Heart right ventricle (tissue), 16 donors: ENCODE data around the gene SMC6. TPM values are rescaled to one million over a fixed set of nuclear protein-coding genes. Genes with fewer than 3 reads are reported as not detected.
A peak's percentile ranks its signal among the peaks of the same experiment; 100 is the strongest.

Experiments
- ATAC-seq, 8 donors: fragments of 200-7000 bp; cut with Tn5 transposase; one replicate each; pipeline ENCODE4 v1.9.1; 2020; ENCODE audit warnings: mild to moderate bottlenecking in 8 of 8, moderate library complexity in 8 of 8, moderate number of reproducible peaks in 1 of 8
- DNase-seq, 2 donors: peaks; one replicate each; pipeline ENCODE4 v3.0.0-alpha.2; 2020
- H3K27ac ChIP-seq, 10 donors: fragments of 200-600 bp; sonication (generic) in 2 of 10; one replicate each; pipeline versions ENCODE4 v1.5.0 to v1.8.0; 2020 to 2022; ENCODE audit warnings: mild to moderate bottlenecking in 3 of 10
- H3K27me3 ChIP-seq, 7 donors: fragments of 200-600 bp; one replicate each; pipeline ENCODE4 v1.8.0; 2021 to 2022; ENCODE audit warnings: mild to moderate bottlenecking in 2 of 7
- H3K36me3 ChIP-seq, 9 donors: fragments of 200-600 bp; sonication (generic) in 1 of 9; one replicate each; pipeline versions ENCODE4 v1.5.0 to v1.8.0; 2020 to 2022; ENCODE audit warnings: mild to moderate bottlenecking in 2 of 9
- H3K4me1 ChIP-seq, 9 donors: fragments of 200-600 bp; sonication (generic) in 1 of 9; one replicate each; pipeline versions ENCODE4 v1.5.0 to v1.8.0; 2020 to 2022; ENCODE audit warnings: mild to moderate bottlenecking in 4 of 9
- H3K4me3 ChIP-seq, 10 donors: fragments of 200-600 bp; sonication (generic) in 2 of 10; one replicate each; pipeline versions ENCODE4 v1.5.0 to v1.8.0; 2020 to 2022; ENCODE audit warnings: mild to moderate bottlenecking in 7 of 10, moderate library complexity in 2 of 10
- H3K9me3 ChIP-seq, 11 donors: fragments of 200-600 bp in 10 of 11; sonication (generic) in 2 of 11; one replicate each; pipeline versions ENCODE4 v1.5.0 to v1.8.0; 2013 to 2022; ENCODE audit warnings: mild to moderate bottlenecking in 2 of 11, control low read depth in 1 of 11, moderate library complexity in 1 of 11
- WGBS, 2 donors: extraction: QIAGEN DNeasy Blood & Tissue Kit; methylation state at CpG; one replicate each; pipeline ENCODE4 v1.1.7; 2013; ENCODE audit warnings: inconsistent platforms in 1 of 2; 5-methylcytosine and 5-hydroxymethylcytosine counted together
- intact Hi-C, 10 donors: fragments of 100-400 bp; cut with DNase I; formaldehyde crosslinking; loops; one replicate each; pipeline versions ENCODE4 v1.11.1 to v1.14.2; 2022
- polyA plus RNA-seq, 2 donors: library from polyadenylated mRNA; stranded (reverse); fragments of 200-250 nt; gene quantifications; one replicate each; pipeline ENCODE4 v1.2.3, GENCODE V29; 2013
- total RNA-seq, 10 donors: library from RNA; stranded (reverse); fragmentation: NEBNext Ultra II Directional in 3 of 10; extraction: Animal tissue kit (Norgen Biotek cat#: 25700) in 3 of 10; gene quantifications; one replicate each; pipeline versions ENCODE4 v1.2.1 to v1.2.4, GENCODE V29; 2021 to 2023
- TF ChIP-seq, protein P1 (sequence below), 9 donors: fragments of 200-600 bp; sonication (generic) in 2 of 9; IDR thresholded peaks; one replicate each; pipeline versions ENCODE4 v1.5.0 to v1.8.0; 2021 to 2022; ENCODE audit warnings: antibody characterized with exemption in 9 of 9, mild to moderate bottlenecking in 5 of 9, moderate library complexity in 1 of 9
- donor health status: Arrhythmogenic right ventricular cardiomyopathy.
- donor health status: ischemic (EF 13 %, LVEDD 7.1; RV severe dilation, severe dysfunction).
- donor health status: healthy with polysubstance abuse.
- donor health status: DM: no; HTN: yes; CAD: no.
- donor health status: DM: no; HTN: no; CAD: no.
- donor health status: ischemic (EF 25% LVEDD 6.9; RV normal size, moderate dysfunction).
- donor health status: ischemic (EF 25% LVEDD 5.7; RV mildly dilated, moderate dysfunction).
- donor health status: healthy.
- donor health status: DM: yes; HTN: yes; CAD: no.
- donor health status: Ischemic cardiomyopathy.
- donor health status: ischemic (EF 35%, LVEDD 5.7; RV mildly dilated, moderate dysfunction).
- donor health status: nonischemic (EF 11% LVEDD 7.7; RV severe dilation, severe dysfunction).
- donor health status: DM: yes; HTN: yes; CAD: no.
- donor health status: PGD.
- donor health status: ischemic (EF 29% LVEDD 5.4; RV normal size, mild dysfunction).
- donor health status: nonischemic (EF 23%, LVEDD 6.1; RV moderate dilation, normal function).

Gene SMC6
- total and polyA plus RNA-seq, 12 donors, result 4.7 to 14.7 (median 12.0) TPM

DNA sequence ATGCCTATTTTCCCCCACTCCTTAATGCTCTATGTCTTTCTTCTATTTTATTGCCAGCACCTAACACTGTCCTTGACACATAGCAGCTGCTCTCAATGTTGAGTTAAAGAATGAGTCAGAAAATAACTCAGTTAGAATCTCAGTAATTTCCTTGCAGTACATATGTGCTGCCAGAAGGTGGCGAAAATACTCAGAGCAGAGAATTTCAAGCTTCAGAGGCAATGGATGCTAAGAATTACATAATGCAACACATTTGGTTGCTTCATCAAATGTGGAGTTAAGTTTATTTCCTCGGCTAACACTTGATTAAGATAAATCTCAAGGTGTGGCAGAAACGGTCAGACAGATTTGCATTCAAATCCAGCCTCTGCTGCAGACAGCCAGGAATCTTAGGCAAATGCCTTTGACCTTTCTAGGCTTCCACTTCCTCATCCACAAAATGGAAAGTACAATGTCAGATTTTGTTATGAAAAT is 107.5 kb downstream of the SMC6 start:
- 1 to 2% methylated on average over 3 of the region's 3 CpGs for WGBS, 2 donors
- TF ChIP-seq, protein P1, sequence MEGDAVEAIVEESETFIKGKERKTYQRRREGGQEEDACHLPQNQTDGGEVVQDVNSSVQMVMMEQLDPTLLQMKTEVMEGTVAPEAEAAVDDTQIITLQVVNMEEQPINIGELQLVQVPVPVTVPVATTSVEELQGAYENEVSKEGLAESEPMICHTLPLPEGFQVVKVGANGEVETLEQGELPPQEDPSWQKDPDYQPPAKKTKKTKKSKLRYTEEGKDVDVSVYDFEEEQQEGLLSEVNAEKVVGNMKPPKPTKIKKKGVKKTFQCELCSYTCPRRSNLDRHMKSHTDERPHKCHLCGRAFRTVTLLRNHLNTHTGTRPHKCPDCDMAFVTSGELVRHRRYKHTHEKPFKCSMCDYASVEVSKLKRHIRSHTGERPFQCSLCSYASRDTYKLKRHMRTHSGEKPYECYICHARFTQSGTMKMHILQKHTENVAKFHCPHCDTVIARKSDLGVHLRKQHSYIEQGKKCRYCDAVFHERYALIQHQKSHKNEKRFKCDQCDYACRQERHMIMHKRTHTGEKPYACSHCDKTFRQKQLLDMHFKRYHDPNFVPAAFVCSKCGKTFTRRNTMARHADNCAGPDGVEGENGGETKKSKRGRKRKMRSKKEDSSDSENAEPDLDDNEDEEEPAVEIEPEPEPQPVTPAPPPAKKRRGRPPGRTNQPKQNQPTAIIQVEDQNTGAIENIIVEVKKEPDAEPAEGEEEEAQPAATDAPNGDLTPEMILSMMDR (IDR thresholded peaks at IDR 0.05), result peak; percentile 75 to 90 (median 84)
- peak; percentile 51 to 77 (median 66) for ATAC-seq
- peak in 1 of 2 donors; percentile 71 for DNase-seq
- Histone ChIP-seq H3K9me3 (no peaks in the 10 kb centered on the region), H3K4me1 (peaks cover 0 to 46% (median 30%) of the 10 kb centered on the region in 9 donors), H3K36me3 (no peaks in the 10 kb centered on the region), H3K27me3 (no peaks in the 10 kb centered on the region), H3K4me3 (no peak overlapping the region), H3K27ac (peak overlapping the region in 6 of 10 donors; percentile 2 to 55 (median 33))
- intact Hi-C loops, result loop anchor here in 3 of 10 donors (10.0 kb wide), 2 partner anchors 101 to 111 kb away; partner anchors contain the start of gene VSNL1 (in 1 of the 3)

DNA sequence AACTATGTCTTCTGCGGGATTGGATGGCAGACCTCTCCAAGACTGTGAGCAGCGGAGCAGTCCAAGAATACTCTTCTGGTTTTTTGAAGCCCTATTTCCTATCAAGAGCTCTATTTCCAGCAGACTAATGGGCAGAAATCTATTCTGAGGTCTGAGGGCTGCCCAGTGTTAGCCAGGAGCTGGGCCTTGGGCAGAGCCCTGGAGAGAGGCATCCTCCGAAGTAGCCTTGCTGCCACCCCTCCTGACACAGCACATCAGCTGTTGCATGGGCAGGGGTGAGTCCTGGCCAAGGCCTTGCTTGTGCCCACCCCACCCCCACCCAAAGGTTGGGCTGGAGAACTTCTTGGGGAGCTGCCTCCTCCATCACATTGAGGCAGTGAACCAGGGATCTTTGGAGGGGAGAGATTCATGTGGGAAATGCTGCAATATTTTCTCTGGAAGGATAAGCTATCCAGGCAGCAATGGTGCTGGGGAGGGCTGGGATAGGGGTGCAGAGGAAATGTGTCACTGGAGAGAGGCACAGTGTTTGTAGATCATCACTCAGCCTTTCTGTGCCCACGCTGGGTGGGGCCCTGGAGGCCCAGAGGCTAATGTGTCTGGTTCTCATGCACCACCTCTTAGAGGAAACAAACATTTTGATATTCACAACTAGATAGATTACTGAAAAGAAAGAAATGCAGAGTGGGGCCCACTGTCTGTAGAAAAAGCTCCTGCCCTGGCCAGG is 108.5 kb downstream of the SMC6 start:
- 74 to 79% methylated on average over 4 of the region's 4 CpGs for WGBS, 2 donors
- intact Hi-C loops, result loop anchor here in 4 of 10 donors (2.0 to 10.0 kb wide), 3 partner anchors 70 to 110 kb away; partner anchors contain the start of gene VSNL1 (in 1 of the 4)
- DNase-seq, result no peak
- no peaks in the 10 kb centered on the region for H3K27me3 ChIP-seq
- peak overlapping the region in 5 of 10 donors; percentile 2 to 43 (median 6) for H3K27ac ChIP-seq
- H3K4me3 ChIP-seq, result no peak overlapping the region
- no peaks in the 10 kb centered on the region for H3K9me3 ChIP-seq
- TF ChIP-seq, protein P1 (IDR thresholded peaks at IDR 0.05), result no peak
- peak in 5 of 8 donors; percentile 18 to 66 (median 23) for ATAC-seq
- no peaks in the 10 kb centered on the region for H3K36me3 ChIP-seq
- peaks cover 0 to 46% (median 30%) of the 10 kb centered on the region in 9 donors for H3K4me1 ChIP-seq

DNA sequence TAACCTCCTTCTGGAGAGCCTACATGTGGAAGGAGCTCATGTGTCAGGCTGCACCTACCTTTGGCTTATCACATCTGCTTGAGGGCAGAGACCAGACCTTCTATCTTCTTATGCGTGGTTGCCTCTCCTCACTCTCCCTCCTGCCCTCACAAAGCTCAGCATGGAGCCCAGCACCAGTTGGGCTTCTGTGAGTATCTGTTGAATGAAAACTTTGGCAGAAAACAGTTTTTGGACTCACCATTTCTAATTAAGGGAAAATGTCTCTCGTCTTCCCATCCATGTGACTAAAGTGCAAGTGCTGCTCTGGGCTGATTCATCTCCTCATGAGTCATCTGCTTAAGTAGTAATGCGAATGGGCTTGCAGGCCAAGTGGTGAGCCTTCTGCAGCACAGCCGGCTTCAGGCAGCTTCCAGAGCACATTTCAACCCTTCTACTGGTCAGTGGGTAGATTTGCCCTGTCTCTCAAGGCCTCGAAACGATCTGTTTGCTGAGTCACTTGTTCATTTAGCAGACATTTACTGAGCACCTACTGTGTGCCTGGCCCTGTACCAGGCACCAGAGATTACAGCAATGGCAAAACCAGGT is 110.5 kb downstream of the SMC6 start:
- TF ChIP-seq, protein P1 (IDR thresholded peaks at IDR 0.05), result no peak
- ATAC-seq (peak in 5 of 8 donors; percentile 36 to 85 (median 57)), DNase-seq (peak in 1 of 2 donors; percentile 32)
- H3K4me1 ChIP-seq, result peaks cover 0 to 41% (median 30%) of the 10 kb centered on the region in 9 donors
- no peaks in the 10 kb centered on the region for H3K27me3 ChIP-seq
- H3K4me3 ChIP-seq, result no peak overlapping the region
- H3K36me3 ChIP-seq, result no peaks in the 10 kb centered on the region
- H3K9me3 ChIP-seq, result no peaks in the 10 kb centered on the region
- intact Hi-C loops, result loop anchor here in 3 of 10 donors (10.0 kb wide), 2 partner anchors 98 to 108 kb away; partner anchors contain the start of gene VSNL1 (in 1 of the 3)
- WGBS, 2 donors, result 64 to 76% methylated on average over 6 of the region's 6 CpGs
- H3K27ac ChIP-seq, result peak overlapping the region in 1 of 10 donors; percentile 57

DNA sequence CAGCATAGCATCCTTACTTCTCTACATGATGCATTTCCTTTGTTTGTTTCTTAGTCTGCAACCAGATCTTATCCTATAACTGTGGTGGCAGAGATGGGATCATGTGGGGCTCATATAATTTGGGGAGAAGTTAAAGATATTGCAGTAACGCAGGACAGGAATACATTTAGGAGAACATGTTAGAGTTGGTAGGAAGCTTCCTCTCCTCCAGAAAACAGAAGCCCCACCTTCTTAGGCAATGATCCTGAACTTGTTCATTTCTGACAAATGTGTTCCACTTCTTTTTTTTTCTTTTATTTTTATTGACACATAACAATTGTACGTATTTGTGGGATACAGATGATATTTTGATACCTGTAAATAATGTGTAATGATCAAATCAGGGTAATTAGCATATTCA is 113.2 kb downstream of the SMC6 start:
- intact Hi-C loops, result loop anchor here in 3 of 10 donors (10.0 kb wide), 2 partner anchors 96 to 106 kb away; partner anchors contain the start of gene VSNL1 (in 1 of the 3)
- 94 to 97% methylated on average over 2 of the region's 2 CpGs for WGBS, 2 donors

More for the DNA sequence above, 113.2 kb downstream of the SMC6 start:
- no peaks in the 10 kb centered on the region for H3K36me3 ChIP-seq
- TF ChIP-seq, protein P1 (IDR thresholded peaks at IDR 0.05), result no peak
- H3K27me3 ChIP-seq, result no peaks in the 10 kb centered on the region
- H3K4me3 ChIP-seq, result no peak overlapping the region
- no peaks in the 10 kb centered on the region for H3K9me3 ChIP-seq
- peaks cover 0 to 31% (median 14%) of the 10 kb centered on the region in 9 donors for H3K4me1 ChIP-seq
- DNase-seq, result no peak
- H3K27ac ChIP-seq, result no peak overlapping the region
- ATAC-seq, result no peak
